Trophoblast cell (in vitro differentiated cells and primary cell): ENCODE measurements around the gene RELB.

Experiments used
- DNase-seq, 2 donors: peaks; one replicate each; pipeline ENCODE4 v3.0.0-alpha.2; 2016
- H2AFZ ChIP-seq: 2 replicates; pipeline ENCODE4 v1.6.1; 2013; ENCODE audit warnings: low read length, moderate library complexity, mild to moderate bottlenecking; ENCODE audit not compliant: insufficient read depth, poor library complexity
- H2AK5ac ChIP-seq: 2 replicates; pipeline ENCODE4 v1.6.1; 2013; ENCODE audit warnings: mild to moderate bottlenecking, low read length
- H2BK120ac ChIP-seq: 2 replicates; pipeline ENCODE4 v1.6.1; 2013; ENCODE audit warnings: low read length, mild to moderate bottlenecking, moderate library complexity; ENCODE audit not compliant: insufficient read depth, poor library complexity
- H2BK12ac ChIP-seq: 2 replicates; pipeline ENCODE4 v1.6.1; 2013; ENCODE audit warnings: mild to moderate bottlenecking, low read length, moderate library complexity
- H2BK5ac ChIP-seq: 2 replicates; pipeline ENCODE4 v1.6.1; 2013; ENCODE audit warnings: low read length, low read depth, moderate library complexity, mild to moderate bottlenecking; ENCODE audit not compliant: poor library complexity
- H3K14ac ChIP-seq: 2 replicates; pipeline ENCODE4 v1.6.1; 2013; ENCODE audit warnings: mild to moderate bottlenecking, low read length
- H3K18ac ChIP-seq: 2 replicates; pipeline ENCODE4 v1.6.1; 2013; ENCODE audit warnings: mild to moderate bottlenecking, low read length
- H3K23ac ChIP-seq: 2 replicates; pipeline ENCODE4 v1.6.1; 2013; ENCODE audit warnings: low read length
- H3K27ac ChIP-seq: 2 replicates; pipeline ENCODE4 v1.5.1; 2013; ENCODE audit warnings: low read depth, mild to moderate bottlenecking, inconsistent platforms, low read length, moderate library complexity
- H3K27me3 ChIP-seq: 2 replicates; pipeline ENCODE4 v1.6.1; 2013; ENCODE audit warnings: inconsistent platforms, mild to moderate bottlenecking, low read length, moderate library complexity; ENCODE audit not compliant: insufficient read depth
- H3K36me3 ChIP-seq, 2 experiments: 1 replicate in 1 of 2; 2 replicates in 1 of 2; pipeline ENCODE4 v1.6.1; 2013; ENCODE audit warnings: low read length in 2 of 2, mild to moderate bottlenecking in 2 of 2, moderate library complexity in 1 of 2; ENCODE audit not compliant: insufficient read depth in 2 of 2, control insufficient read depth in 1 of 2
- H3K4ac ChIP-seq: 2 replicates; pipeline ENCODE4 v1.6.1; 2013; ENCODE audit warnings: low read depth, mild to moderate bottlenecking, low read length, moderate library complexity
- H3K4me1 ChIP-seq, 2 experiments: 1 replicate in 1 of 2; 2 replicates in 1 of 2; pipeline ENCODE4 v1.6.1; 2013; ENCODE audit warnings: low read length in 2 of 2, mild to moderate bottlenecking in 2 of 2, moderate library complexity in 1 of 2; ENCODE audit not compliant: insufficient read depth in 2 of 2, control insufficient read depth in 1 of 2
- H3K4me2 ChIP-seq: 2 replicates; pipeline ENCODE4 v1.6.1; 2013; ENCODE audit warnings: inconsistent platforms, mild to moderate bottlenecking, low read length, moderate library complexity
- H3K4me3 ChIP-seq: 2 replicates; pipeline ENCODE4 v1.5.1; 2013; ENCODE audit warnings: mild to moderate bottlenecking, low read depth, low read length, inconsistent platforms
- H3K79me1 ChIP-seq: one replicate; pipeline ENCODE4 v1.6.1; 2013; ENCODE audit warnings: low read length
- H3K79me2 ChIP-seq: 2 replicates; pipeline ENCODE4 v1.6.1; 2013; ENCODE audit warnings: low read length, mild to moderate bottlenecking; ENCODE audit not compliant: control insufficient read depth, insufficient read depth, poor library complexity
- H3K9ac ChIP-seq: 2 replicates; pipeline ENCODE4 v1.6.1; 2013; ENCODE audit warnings: mild to moderate bottlenecking, low read length
- H3K9me3 ChIP-seq: 2 replicates; pipeline ENCODE4 v1.6.1; 2013; ENCODE audit warnings: low read depth, mild to moderate bottlenecking, control low read depth, inconsistent platforms, low read length; ENCODE audit not compliant: insufficient read depth
- H4K12ac ChIP-seq: 2 replicates; pipeline ENCODE4 v1.6.1; 2013; ENCODE audit warnings: low read depth, mild to moderate bottlenecking, low read length, moderate library complexity
- H4K8ac ChIP-seq: 2 replicates; pipeline ENCODE4 v1.6.1; 2013; ENCODE audit warnings: low read depth, mild to moderate bottlenecking, low read length, moderate library complexity
- H4K91ac ChIP-seq: one replicate; pipeline ENCODE4 v1.6.1; 2013; ENCODE audit warnings: low read depth, mild to moderate bottlenecking, low read length, moderate library complexity
- WGBS: extraction: QIAGEN DNeasy Blood & Tissue Kit; methylation state at CpG from one replicate; pipeline ENCODE4 v1.1.7; 2013; ENCODE audit warnings: missing lambda C conversion rate; ENCODE audit not compliant: insufficient read length, insufficient coverage; ENCODE audit errors: extremely low coverage; 5-methylcytosine and 5-hydroxymethylcytosine counted together

RELB gene

DNA sequence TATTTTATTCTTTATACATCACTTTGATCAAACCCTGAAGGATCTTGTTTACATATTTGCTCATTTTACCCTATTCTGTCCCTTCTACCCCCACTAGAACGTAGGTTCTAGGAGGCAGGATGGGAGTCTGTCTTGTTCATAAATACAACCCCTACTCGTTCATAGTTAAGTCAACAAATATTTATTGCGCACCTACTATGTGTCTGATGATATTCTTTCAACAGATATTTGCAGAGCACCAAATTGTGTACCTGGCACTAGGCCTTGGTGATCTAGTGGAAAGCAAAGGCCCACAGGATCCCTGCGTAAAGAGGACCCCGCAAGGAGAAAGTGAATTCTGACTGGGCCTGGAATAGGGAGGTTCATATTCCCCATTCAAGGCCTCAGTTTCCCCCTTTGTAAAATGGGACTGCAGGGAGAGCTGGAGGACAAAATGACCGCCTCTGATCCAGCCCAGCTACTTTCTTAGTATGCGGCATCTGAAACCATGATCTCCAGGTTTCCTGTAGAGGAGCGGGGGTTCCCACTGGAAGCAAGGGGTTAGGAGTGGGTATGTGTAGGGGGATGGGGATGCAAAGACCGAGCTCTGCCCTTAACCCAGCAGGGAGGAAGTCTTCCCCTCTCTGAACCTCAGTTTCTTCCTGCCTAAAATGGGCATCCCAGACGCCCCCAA lies 77.3 kb downstream of the RELB start:
- no CpG with 5 or more reads among the region's 10 CpGs for WGBS
- H2BK120ac ChIP-seq, result no peak overlapping the region
- H3K79me2 ChIP-seq, result peaks cover 5% of the 10 kb centered on the region
- H3K9me3 ChIP-seq, result peaks cover 3% of the 10 kb centered on the region
- H3K14ac ChIP-seq, result peak overlapping the region; percentile 52
- peaks cover 8 to 9% of the 10 kb centered on the region in 2 experiments for H3K36me3 ChIP-seq
- H4K91ac ChIP-seq, result peak overlapping the region; percentile 45
- no peak overlapping the region for H3K27ac ChIP-seq
- H3K4me3 ChIP-seq, result peak overlapping the region; percentile 94
- H3K9ac ChIP-seq, result peak overlapping the region; percentile 42
- H2BK5ac ChIP-seq, result no peak overlapping the region
- H3K4me1 ChIP-seq, result peaks cover 11 to 12% of the 10 kb centered on the region in 2 experiments
- H3K23ac ChIP-seq, result no peak overlapping the region
- H2AK5ac ChIP-seq, result no peak overlapping the region
- no peaks in the 10 kb centered on the region for H3K27me3 ChIP-seq
- H3K4ac ChIP-seq, result no peak overlapping the region
- DNase-seq, result no peak
- H4K8ac ChIP-seq, result peak overlapping the region; percentile 89
- H4K12ac ChIP-seq, result peak overlapping the region; percentile 14
- H2AFZ ChIP-seq, result peak overlapping the region; percentile 75
- peak overlapping the region; percentile 64 for H3K4me2 ChIP-seq
- no peak overlapping the region for H3K18ac ChIP-seq
- H3K79me1 ChIP-seq, result peaks cover 8% of the 10 kb centered on the region
- H2BK12ac ChIP-seq, result no peak overlapping the region

DNA sequence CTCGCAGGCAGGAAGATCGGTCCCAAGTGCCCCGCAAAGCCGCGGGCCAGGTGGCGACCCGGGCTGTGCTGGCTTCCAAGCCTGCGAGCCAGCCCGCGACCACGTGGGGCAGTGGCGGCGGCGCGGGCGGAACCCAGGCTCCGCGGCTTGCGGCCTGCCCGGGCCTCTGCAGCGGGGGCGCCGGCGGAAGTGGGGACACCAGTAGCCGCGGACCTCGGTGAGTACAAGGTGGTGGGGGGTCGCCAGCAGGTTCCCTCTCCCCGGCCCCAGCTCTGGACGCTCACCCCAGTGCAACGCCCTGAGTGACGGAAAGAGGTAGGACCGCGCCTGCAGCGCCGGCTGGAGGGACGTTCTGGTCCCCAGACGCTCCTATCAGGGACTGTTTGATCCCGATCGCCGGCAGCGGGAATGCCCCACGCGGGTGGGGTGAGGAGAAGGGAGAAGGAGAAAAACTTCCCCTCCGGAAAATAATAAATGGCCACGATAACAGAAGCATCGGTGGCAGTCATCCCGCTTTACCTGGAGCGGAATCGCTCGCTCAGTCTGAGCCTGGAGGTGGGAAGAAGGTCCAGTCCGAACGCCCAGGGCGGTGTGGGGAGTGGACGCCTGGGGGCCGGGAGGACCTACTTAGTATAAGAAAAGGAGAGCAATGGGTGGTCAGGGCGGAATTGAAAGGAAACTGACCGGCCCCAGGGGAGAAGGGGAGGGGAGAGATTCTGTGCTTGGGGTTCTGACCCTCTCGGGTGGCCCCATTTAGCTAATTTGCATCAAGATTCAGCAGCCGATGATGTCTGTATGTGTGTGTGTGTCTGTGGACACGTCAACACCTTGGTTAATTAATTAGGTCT lies 78.0 kb downstream of the RELB start, which contains the start of gene GEMIN7:
GEMIN7 (plus strand) TSS at position 198 of the 848 bp plus-strand sequence. CDS start 10,855 bp downstream, outside the sequence.
- Histone ChIP-seq H3K14ac (peak within 1 kb of the TSS; percentile 84), H3K23ac (no peak within 1 kb of the TSS), H3K4me2 (peak within 1 kb of the TSS; percentile 64), H2BK120ac (peak within 1 kb of the TSS; percentile 37), H4K8ac (peak within 1 kb of the TSS; percentile 98), H3K4me3 (peak within 1 kb of the TSS; percentile 94), H3K27me3 (no peaks in the 10 kb centered on the region), H3K18ac (peak within 1 kb of the TSS; percentile 85), H2BK12ac (no peak within 1 kb of the TSS), H3K4me1 (peaks cover 11 to 12% of the 10 kb centered on the region in 2 experiments), H3K9me3 (peaks cover 3% of the 10 kb centered on the region), H3K4ac (peak within 1 kb of the TSS; percentile 90), H3K79me2 (peaks cover 5% of the 10 kb centered on the region), H3K27ac (peak within 1 kb of the TSS; percentile 48), H4K12ac (peak within 1 kb of the TSS; percentile 79), H4K91ac (peak within 1 kb of the TSS; percentile 67), H2AFZ (peak within 1 kb of the TSS; percentile 75), H2AK5ac (no peak within 1 kb of the TSS), H3K79me1 (peaks cover 8% of the 10 kb centered on the region), H3K36me3 (peaks cover 8 to 9% of the 10 kb centered on the region in 2 experiments), H2BK5ac (peak within 1 kb of the TSS; percentile 77), H3K9ac (peak within 1 kb of the TSS; percentile 94)
- no CpG with 5 or more reads among the region's 61 CpGs for WGBS
- DNase-seq, result peak; percentile 50 to 77

DNA sequence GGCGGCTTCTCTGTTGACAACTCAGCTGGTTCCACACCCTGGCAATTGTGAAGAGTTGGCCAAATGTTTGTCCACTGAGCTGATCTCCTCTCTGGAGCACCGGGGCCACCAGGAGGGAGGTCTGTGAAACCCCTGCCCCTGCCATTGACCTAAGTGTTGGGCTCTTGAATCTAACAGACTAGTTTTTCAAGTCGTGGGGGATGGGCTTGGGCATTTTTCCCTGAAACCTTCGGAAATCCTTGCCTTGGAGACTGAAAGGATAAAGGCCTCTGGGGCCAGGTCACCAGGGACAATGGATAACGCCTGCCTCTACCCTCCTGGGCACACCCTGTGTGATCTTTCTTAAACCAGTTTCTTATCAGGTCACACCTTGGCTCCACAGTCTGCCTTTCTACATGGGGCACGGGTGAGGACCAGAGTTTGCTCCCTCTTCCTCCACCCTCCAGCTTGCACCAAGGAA lies 78.7 kb downstream of the RELB start:
- no peak overlapping the region for H2AK5ac ChIP-seq
- H3K18ac ChIP-seq, result peak overlapping the region; percentile 15
- peak in 1 of 2 donors; percentile 34 for DNase-seq
- no peak overlapping the region for H4K12ac ChIP-seq
- H2BK12ac ChIP-seq, result no peak overlapping the region
- WGBS, result no CpG with 5 or more reads among the region's 6 CpGs
- no peak overlapping the region for H4K91ac ChIP-seq
- no peak overlapping the region for H3K23ac ChIP-seq
- H3K79me2 ChIP-seq, result peaks cover 5% of the 10 kb centered on the region
- H3K4me2 ChIP-seq, result peak overlapping the region; percentile 64
- H3K36me3 ChIP-seq, result peaks cover 8 to 9% of the 10 kb centered on the region in 2 experiments
- H3K14ac ChIP-seq, result no peak overlapping the region
- H4K8ac ChIP-seq, result peak overlapping the region; percentile 98
- peak overlapping the region; percentile 94 for H3K4me3 ChIP-seq
- H3K27ac ChIP-seq, result no peak overlapping the region
- H2BK120ac ChIP-seq, result no peak overlapping the region
- H2BK5ac ChIP-seq, result no peak overlapping the region
- no peak overlapping the region for H2AFZ ChIP-seq
- peaks cover 11 to 12% of the 10 kb centered on the region in 2 experiments for H3K4me1 ChIP-seq
- peaks cover 3% of the 10 kb centered on the region for H3K9me3 ChIP-seq
- H3K27me3 ChIP-seq, result no peaks in the 10 kb centered on the region
- H3K4ac ChIP-seq, result peak overlapping the region; percentile 47
- H3K9ac ChIP-seq, result peak overlapping the region; percentile 46
- peaks cover 8% of the 10 kb centered on the region for H3K79me1 ChIP-seq

DNA sequence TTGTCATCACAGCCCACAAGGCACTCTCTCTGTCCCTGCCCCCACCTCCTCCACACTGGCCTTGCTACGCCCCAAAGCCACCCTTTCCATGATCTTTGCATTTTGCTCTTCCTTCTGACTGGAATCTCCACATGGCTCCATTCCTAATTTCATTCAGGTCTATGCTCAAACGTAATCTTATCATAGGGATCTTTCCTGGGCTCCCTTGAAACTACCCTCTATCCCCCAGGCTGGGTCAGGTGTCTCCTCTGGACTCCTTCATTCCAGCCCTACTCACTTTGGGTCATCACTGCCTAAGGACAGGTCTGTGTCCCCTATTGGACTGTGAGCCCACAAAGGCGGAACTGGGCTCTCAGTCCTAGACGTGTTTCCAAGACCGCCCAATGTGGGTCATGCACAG lies 80.9 kb downstream of the RELB start:
- H2BK12ac ChIP-seq, result no peak overlapping the region

More for the DNA sequence above, 80.9 kb downstream of the RELB start:
- peaks cover 5% of the 10 kb centered on the region for H3K79me2 ChIP-seq
- WGBS, result no CpG with 5 or more reads among the region's 5 CpGs
- H3K9ac ChIP-seq, result no peak overlapping the region
- H3K4me2 ChIP-seq, result no peak overlapping the region
- H3K23ac ChIP-seq, result no peak overlapping the region
- no peak overlapping the region for H3K4me3 ChIP-seq
- H3K14ac ChIP-seq, result no peak overlapping the region
- no peak overlapping the region for H3K18ac ChIP-seq
- peak overlapping the region; percentile 12 for H3K4ac ChIP-seq
- DNase-seq, result no peak
- H3K36me3 ChIP-seq, result peaks cover 9 to 15% of the 10 kb centered on the region in 2 experiments
- H4K8ac ChIP-seq, result no peak overlapping the region
- no peak overlapping the region for H4K12ac ChIP-seq
- H2BK120ac ChIP-seq, result no peak overlapping the region
- no peak overlapping the region for H2AK5ac ChIP-seq
- no peak overlapping the region for H4K91ac ChIP-seq
- H2AFZ ChIP-seq, result no peak overlapping the region
- H3K27ac ChIP-seq, result no peak overlapping the region
- H3K9me3 ChIP-seq, result peaks cover 3% of the 10 kb centered on the region
- H2BK5ac ChIP-seq, result no peak overlapping the region
- H3K27me3 ChIP-seq, result no peaks in the 10 kb centered on the region
- peaks cover 4 to 5% of the 10 kb centered on the region in 2 experiments for H3K4me1 ChIP-seq
- H3K79me1 ChIP-seq, result peaks cover 8% of the 10 kb centered on the region
